Suprapubic skin (tissue), 3 donors: ENCODE results near the gene PHPT1.

Experiments used
- POLR2A ChIP-seq, 2 donors: fragments of 450-650 bp; IDR thresholded peaks; one replicate each; pipeline ENCODE4 v1.6.1; 2017; ENCODE audit warnings: antibody characterized with exemption in 2 of 2, mild to moderate bottlenecking in 2 of 2, moderate library complexity in 2 of 2
- TF ChIP-seq, protein P1 (sequence below), 2 donors: fragments of 200-600 bp in 1 of 2; fragments of 450-650 bp in 1 of 2; sonication (generic) in 1 of 2; IDR thresholded peaks; one replicate each; pipeline ENCODE4 v1.5.1; 2016 to 2019; ENCODE audit warnings: antibody characterized with exemption in 2 of 2, mild to moderate bottlenecking in 1 of 2, moderate library complexity in 1 of 2

DNA sequence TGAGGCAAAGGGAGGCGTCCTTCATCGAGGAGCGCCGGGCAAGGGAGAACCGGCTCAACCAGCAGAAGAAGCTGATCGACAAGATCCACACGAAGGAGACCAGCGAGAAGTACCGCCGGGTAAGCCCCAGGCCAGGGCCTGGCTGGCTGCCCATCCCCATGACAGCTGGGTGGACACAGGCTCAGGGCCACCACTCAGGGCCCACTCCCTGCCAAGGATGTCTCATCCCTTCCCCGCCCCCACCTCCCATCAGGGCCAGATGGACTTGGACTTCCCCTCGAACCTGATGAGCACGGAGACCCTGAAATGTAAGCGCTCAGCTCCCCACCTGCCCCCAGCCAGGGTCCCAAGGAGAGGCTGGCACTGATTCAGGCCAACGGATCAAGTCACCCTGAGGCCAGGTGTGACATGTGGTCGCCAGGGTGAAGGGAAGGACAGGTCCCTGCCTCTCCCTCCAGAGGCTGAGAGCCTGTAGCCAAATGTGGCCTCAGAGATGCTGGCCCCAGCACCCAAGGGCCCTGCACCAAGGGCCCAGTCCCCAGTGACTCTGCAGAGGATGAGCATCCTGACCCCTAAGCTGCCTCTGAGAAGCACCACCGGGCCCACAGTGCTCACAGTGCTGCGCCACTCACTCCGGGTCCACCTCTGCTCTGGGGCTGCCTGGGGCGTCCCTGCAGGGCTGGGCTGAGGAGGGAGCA, 44.6 kb upstream of the PHPT1 start:
- TF ChIP-seq POLR2A (IDR thresholded peaks at IDR 0.05) = no peak
- TF ChIP-seq, protein P1, sequence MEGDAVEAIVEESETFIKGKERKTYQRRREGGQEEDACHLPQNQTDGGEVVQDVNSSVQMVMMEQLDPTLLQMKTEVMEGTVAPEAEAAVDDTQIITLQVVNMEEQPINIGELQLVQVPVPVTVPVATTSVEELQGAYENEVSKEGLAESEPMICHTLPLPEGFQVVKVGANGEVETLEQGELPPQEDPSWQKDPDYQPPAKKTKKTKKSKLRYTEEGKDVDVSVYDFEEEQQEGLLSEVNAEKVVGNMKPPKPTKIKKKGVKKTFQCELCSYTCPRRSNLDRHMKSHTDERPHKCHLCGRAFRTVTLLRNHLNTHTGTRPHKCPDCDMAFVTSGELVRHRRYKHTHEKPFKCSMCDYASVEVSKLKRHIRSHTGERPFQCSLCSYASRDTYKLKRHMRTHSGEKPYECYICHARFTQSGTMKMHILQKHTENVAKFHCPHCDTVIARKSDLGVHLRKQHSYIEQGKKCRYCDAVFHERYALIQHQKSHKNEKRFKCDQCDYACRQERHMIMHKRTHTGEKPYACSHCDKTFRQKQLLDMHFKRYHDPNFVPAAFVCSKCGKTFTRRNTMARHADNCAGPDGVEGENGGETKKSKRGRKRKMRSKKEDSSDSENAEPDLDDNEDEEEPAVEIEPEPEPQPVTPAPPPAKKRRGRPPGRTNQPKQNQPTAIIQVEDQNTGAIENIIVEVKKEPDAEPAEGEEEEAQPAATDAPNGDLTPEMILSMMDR (IDR thresholded peaks at IDR 0.05) = no peak
